Colonic mucosa (tissue), 4 donors: ENCODE data around the gene MKLN1. TPM values are rescaled to one million over a fixed set of nuclear protein-coding genes. Genes with fewer than 3 reads are reported as not detected.

Experiments used
- DNase-seq: peaks from one replicate; pipeline ENCODE4 v3.0.0-alpha.2; 2020
- H3K27ac ChIP-seq: fragments of 200-600 bp; one replicate; pipeline ENCODE4 v1.8.0; 2021
- H3K27me3 ChIP-seq: fragments of 200-600 bp; one replicate; pipeline ENCODE4 v1.8.0; 2021
- H3K36me3 ChIP-seq: fragments of 200-600 bp; one replicate; pipeline ENCODE4 v1.8.0; 2021
- H3K4me1 ChIP-seq: fragments of 200-600 bp; one replicate; pipeline ENCODE4 v1.8.0; 2021; ENCODE audit warnings: mild to moderate bottlenecking
- H3K4me3 ChIP-seq: fragments of 200-600 bp; one replicate; pipeline ENCODE4 v1.8.0; 2021
- H3K9ac ChIP-seq, 2 donors: one replicate each; pipeline ENCODE4 v1.7.0; 2013; ENCODE audit warnings: control low read depth in 2 of 2, low read depth in 2 of 2, low read length in 2 of 2
- H3K9me3 ChIP-seq: fragments of 200-600 bp; one replicate; pipeline ENCODE4 v1.8.0; 2021
- intact Hi-C: fragments of 100-400 bp; cut with DNase I; formaldehyde crosslinking; loops from one replicate; pipeline ENCODE4 v1.14.1; 2022
- total RNA-seq, 2 donors: library from RNA; stranded (reverse); fragmentation: NEBNext Ultra II Directional in 1 of 2; extraction: Animal tissue kit (Norgen Biotek cat#: 25700) in 1 of 2; gene quantifications; one replicate each; pipeline ENCODE4 v1.2.1, GENCODE V29; 2021
- TF ChIP-seq, protein P1 (sequence below): fragments of 200-600 bp; IDR thresholded peaks from one replicate; pipeline ENCODE4 v1.8.0; 2022; ENCODE audit warnings: antibody characterized with exemption, mild to moderate bottlenecking
- donor health status: healthy.
- donor health status: DM: no; HTN: no; CAD: no.
- donor health status: DM: no; HTN: no; CAD: no.

MKLN1 gene
- total RNA-seq, 2 donors from 2014 or later, result 35.1 to 48.7 TPM

DNA sequence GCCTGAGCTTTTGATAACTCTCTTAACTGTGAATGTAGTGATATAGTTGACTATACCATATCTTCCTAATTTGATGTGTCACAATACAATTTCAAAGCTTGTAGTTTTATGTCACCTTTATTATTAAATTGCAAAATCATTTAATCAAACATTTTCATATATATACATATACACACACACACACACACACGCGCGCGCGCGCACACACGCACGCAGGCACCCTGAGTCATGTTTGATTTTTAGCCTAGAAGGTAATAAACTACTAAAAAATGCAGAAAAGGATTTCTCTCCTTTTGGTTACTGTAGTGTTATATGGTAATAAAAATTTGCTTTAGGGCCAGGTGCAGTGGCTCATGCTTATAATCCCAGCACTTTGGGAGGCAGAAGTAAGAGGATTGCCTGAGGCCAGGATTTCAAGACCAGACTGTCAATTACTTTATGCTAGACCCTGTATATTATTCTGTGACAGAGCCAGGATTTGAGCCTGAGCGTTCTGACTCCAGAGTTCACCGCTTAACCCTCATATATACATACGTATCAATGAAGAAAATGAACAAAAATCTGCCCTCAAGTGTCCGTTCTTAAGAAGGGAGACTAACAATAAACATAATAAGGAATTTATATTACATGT, 139.2 kb downstream of the MKLN1 start:
- no peak overlapping the region for H3K4me3 ChIP-seq
- no peaks in the 10 kb centered on the region for H3K36me3 ChIP-seq
- no peaks in the 10 kb centered on the region for H3K4me1 ChIP-seq
- TF ChIP-seq, protein P1, sequence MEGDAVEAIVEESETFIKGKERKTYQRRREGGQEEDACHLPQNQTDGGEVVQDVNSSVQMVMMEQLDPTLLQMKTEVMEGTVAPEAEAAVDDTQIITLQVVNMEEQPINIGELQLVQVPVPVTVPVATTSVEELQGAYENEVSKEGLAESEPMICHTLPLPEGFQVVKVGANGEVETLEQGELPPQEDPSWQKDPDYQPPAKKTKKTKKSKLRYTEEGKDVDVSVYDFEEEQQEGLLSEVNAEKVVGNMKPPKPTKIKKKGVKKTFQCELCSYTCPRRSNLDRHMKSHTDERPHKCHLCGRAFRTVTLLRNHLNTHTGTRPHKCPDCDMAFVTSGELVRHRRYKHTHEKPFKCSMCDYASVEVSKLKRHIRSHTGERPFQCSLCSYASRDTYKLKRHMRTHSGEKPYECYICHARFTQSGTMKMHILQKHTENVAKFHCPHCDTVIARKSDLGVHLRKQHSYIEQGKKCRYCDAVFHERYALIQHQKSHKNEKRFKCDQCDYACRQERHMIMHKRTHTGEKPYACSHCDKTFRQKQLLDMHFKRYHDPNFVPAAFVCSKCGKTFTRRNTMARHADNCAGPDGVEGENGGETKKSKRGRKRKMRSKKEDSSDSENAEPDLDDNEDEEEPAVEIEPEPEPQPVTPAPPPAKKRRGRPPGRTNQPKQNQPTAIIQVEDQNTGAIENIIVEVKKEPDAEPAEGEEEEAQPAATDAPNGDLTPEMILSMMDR, result no peak
- H3K9ac ChIP-seq, result no peak overlapping the region
- H3K27me3 ChIP-seq, result no peaks in the 10 kb centered on the region
- H3K9me3 ChIP-seq, result no peaks in the 10 kb centered on the region
- no peak overlapping the region for H3K27ac ChIP-seq
- DNase-seq, result no peak
- intact Hi-C loops, result no loop called here

- no peak overlapping the region for H3K27ac ChIP-seq
- H3K9me3 ChIP-seq, result no peaks in the 10 kb centered on the region
- H3K4me3 ChIP-seq, result no peak overlapping the region
- H3K4me1 ChIP-seq, result no peaks in the 10 kb centered on the region
- DNase-seq, result no peak
- no peaks in the 10 kb centered on the region for H3K36me3 ChIP-seq
- intact Hi-C loops, result no loop called here
- TF ChIP-seq, protein P1, result no peak
- no peak overlapping the region for H3K9ac ChIP-seq
- no peaks in the 10 kb centered on the region for H3K27me3 ChIP-seq
Measured at GRCh38 chr7:131467788-131468187, 140.1 kb downstream of the MKLN1 start.

GRCh38 chr7:131471250-131472004, 143.8 kb downstream of the MKLN1 start:
- no peaks in the 10 kb centered on the region for H3K4me1 ChIP-seq
- intact Hi-C loops, result no loop called here
- TF ChIP-seq, protein P1, result no peak
- no peak overlapping the region for H3K4me3 ChIP-seq
- H3K27ac ChIP-seq, result no peak overlapping the region
- no peaks in the 10 kb centered on the region for H3K36me3 ChIP-seq
- no peaks in the 10 kb centered on the region for H3K27me3 ChIP-seq
- H3K9ac ChIP-seq, result no peak overlapping the region
- DNase-seq, result no peak
- no peaks in the 10 kb centered on the region for H3K9me3 ChIP-seq

DNA sequence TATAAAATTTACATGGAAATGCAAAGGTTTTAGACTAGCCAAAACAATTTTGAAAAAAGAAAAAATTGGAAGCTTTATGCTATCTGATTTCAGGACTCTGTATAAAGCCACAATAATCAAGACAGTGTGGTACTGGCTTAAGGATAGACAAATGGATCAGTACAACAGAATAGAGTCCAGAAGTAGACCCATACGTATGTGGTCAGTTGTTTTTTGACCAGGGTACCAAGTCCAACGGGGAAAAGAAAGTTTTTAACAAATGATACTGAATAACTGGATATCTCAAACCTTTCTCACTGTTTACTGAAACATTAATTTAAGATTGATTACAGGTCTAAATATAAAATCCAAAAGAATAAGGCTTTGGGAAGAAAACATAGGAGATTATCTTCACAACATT, 149.1 kb downstream of the MKLN1 start:
- no peak overlapping the region for H3K27ac ChIP-seq
- no peaks in the 10 kb centered on the region for H3K27me3 ChIP-seq
- H3K9me3 ChIP-seq, result no peaks in the 10 kb centered on the region
- intact Hi-C loops, result no loop called here
- no peak overlapping the region for H3K4me3 ChIP-seq
- DNase-seq, result no peak
- TF ChIP-seq, protein P1, result no peak
- no peak overlapping the region for H3K9ac ChIP-seq
- no peaks in the 10 kb centered on the region for H3K36me3 ChIP-seq
- no peaks in the 10 kb centered on the region for H3K4me1 ChIP-seq

DNA sequence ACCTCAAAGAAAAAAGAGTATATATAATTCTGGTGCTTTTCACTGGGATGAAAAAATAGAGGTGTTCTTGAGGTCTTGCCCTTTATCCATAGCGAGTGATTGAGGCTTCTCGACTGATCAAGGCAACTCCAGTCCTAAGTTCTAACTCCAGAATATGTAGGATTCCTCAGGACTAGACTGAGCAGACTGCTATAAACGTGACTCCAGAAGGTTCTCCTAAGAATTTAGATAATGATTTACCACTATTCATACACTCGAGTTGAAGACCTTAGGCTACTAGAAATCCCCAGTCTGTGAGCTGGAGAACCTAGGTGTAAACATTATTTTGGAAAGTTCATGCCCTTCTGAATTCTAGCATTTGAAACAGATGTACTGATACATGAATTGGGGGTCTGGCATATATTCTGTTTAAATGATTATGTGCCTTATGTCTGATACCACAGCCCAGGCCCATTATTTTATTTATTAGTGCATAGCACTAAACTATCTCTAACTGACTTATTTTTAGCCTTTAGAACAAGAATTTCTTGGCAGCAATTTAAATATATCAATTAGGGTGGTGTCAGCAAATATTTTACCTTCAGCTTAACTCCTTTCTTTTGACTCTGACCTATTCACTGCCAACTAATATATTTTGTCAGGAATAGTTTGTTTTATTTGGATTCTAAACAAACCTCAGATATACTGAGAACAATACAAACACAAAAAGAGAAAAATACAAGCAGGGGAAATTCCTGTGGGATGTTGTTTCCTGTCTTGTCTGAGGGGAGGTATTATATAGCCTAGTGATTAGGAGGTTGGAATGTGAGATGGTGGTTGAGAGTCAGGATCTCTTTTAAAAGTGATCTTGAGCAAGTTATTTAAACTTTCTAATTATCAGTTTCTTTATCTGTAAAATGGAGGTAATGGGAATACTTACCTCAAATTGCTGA, 153.0 kb downstream of the MKLN1 start:
- no peaks in the 10 kb centered on the region for H3K27me3 ChIP-seq
- H3K27ac ChIP-seq, result no peak overlapping the region
- no peaks in the 10 kb centered on the region for H3K9me3 ChIP-seq
- H3K36me3 ChIP-seq, result no peaks in the 10 kb centered on the region
- H3K9ac ChIP-seq, result no peak overlapping the region
- no peaks in the 10 kb centered on the region for H3K4me1 ChIP-seq
- intact Hi-C loops, result no loop called here
- TF ChIP-seq, protein P1, result no peak
- DNase-seq, result no peak
- no peak overlapping the region for H3K4me3 ChIP-seq
